Medulla oblongata (tissue), 1 donor: ENCODE results near the gene TMEM163.

ENCODE experiments used
- DNase-seq: peaks from one replicate; pipeline ENCODE4 v3.0.0-alpha.2; 2015; ENCODE audit errors: extremely low spot score

TMEM163 gene

DNA sequence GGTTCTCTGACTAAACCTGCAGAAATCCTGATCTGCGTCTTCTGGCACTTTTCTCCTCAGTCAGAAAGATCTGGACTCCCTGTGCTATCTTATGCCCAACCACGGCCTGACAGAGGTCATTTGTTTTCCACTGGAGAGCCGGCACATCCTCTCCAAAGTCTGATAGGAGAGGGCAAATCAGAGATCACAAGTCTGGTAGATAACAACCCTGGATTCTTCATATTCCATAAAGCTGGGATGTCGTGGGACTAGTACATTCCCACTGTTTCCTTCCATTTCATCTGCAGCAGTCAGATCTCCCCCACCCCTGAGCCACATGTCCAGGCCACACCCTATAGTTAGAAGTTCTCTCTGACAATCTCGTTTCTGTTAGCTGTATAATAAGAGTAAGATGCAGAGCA, 308.0 kb downstream of the TMEM163 start:
- peak; percentile 59 for DNase-seq

DNA sequence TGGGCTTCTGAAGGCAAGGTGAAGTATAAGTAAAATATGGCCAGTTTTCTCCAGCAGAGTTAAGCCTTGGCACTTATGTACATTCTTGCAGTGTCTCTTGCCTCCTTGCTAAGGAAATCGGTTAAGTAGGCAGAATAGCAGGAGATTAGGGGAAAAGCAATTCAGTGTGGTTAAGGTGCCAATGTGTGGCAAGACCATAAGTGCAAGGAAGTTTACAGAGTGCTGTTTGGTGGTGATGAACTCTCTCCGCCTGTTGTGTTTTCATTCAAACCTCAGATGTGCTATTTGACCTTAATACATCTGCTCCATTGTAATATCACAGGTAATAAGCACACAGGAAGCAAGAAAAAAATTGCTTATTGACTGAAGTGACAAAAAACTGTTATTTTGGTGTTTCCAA, 308.8 kb downstream of the TMEM163 start:
- no peak for DNase-seq

GRCh38 chr2:134408791-134409190, 310.0 kb downstream of the TMEM163 start:
- no peak for DNase-seq

DNA sequence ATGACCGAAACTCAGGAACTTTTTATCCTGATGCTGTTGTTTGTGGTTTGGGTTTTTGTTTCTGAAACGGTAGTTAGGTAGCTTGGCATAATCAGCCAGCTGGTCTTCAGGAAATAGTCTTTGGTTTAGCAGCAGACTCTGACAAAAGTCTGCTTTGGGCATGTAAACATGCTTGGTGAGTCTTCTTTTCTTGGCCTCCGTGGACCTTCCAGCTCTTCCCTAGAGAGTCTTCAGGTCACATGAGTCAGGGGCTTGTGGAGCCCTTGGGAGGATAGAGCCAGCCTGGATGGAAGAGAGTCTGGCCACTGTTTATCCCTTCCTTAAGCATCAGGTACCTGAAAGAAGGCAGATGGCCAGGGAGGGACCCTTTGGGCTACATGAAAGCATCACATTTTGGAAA, 310.4 kb downstream of the TMEM163 start:
- DNase-seq = no peak

GRCh38 chr2:134407154-134407890, 311.5 kb downstream of the TMEM163 start:
- no peak for DNase-seq

- DNase-seq = no peak
Observed at GRCh38 chr2:134406736-134407135, 312.1 kb downstream of the TMEM163 start.

DNA sequence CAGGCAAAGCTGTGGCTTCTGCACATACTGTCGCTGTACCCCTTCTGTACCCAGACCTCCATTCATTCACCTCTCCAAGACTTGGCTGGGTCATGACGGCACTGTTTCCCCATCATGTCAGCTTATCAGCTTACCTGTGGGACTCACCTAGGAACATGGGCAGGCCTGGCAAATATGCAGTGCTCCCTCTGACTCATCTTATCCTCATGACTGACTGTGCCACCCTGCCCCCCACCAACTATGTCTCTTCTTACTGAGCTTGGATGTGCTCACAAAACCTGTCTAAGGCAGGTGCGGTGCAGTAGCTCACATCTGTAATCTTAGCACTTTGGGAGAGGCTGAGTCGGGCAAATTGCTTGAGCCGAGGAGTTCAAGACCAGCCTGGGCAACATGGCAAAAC, 312.5 kb downstream of the TMEM163 start:
- no peak for DNase-seq
